Nucleus accumbens (tissue), 56 donors: ENCODE results near the gene INS.

Experiments
- DNase-seq, 56 donors: peaks; one replicate each; lab custom pipeline; 2025; lab: John Stamatoyannopoulos, UW

The INS gene

DNA sequence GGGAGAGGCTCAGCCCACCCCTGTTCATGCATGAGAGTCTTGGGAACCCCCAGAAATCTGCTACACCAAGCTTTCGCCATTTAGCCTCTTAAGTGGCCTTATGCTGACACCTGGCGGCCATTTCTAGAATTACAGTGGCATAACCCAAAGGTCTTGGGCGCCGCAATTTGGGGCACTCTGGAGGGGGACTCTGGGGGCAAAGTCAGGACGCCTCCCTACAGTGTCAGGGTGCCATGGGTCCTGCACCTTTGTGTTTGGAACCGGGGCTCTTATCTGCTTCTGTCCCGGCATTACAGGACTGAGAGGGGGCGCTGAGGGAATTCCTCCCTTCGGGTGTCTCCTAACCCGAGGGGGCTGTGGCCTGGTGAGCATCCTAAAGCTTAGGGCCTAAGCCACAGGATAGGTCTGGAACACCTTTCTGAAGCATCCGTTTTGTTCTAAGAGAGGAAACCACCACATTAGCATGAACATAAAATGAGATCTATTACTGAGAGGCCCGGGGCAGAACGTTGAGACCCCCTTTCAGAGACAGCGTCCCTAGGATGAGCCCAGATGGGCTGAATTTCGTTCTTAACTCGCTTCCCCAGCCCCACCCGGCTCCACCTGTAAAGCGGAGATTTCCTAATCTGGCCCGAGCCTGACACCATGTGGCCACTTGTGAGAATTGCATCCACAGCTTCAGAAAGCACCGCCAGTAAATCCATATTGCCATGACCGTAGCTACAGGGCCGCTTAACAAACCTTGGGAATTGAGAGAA is 9.3 kb downstream of the INS start:
- peak in 48 of 56 donors; percentile 10 to 87 (median 46) for DNase-seq

DNA sequence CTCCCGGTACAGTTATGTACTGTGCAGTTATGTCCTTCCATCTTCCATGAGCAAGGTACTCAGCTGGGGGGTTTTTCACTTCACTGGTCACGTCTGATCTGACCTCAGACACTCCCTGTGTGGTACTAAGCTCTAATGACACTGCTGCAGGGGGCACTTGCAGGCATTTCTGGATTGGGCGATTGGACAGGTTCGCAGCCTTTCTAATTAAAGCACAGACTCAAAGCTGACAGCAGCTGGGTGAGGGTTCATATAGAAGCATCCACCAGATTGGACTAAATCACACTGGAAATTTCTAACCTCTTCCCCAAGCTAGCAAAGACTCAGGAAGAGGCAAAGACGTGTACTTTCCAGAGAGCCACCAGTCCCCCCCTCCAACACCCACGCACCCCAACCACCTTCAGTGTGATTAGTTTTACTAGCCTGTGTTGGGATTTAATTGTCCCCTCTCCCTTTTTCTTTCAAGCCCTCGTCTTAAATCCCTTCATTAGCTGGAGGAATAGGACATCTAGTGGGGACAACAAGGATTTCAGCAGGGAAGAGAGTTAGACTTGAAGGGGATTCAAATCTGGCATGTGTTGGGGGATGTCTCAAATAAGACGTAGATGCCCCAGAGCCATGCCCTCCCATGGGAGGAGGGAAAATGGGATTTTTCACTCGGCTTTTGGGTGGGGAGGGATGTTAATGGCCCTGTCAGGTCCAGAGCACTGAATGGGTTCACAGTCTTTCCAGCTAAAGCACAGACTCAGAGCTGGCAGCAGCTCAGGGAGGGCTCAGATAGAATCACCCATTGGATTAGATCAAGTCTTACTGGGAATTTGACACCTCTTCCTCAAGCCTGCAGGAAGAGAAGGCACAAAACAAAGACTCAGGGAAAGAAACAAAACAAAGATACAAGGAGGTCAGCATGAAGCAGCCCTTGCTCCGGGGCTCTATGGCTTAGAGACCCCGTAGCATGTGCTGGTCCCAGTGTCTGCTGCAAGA is 10.9 kb downstream of the INS start:
- no peak for DNase-seq

DNA sequence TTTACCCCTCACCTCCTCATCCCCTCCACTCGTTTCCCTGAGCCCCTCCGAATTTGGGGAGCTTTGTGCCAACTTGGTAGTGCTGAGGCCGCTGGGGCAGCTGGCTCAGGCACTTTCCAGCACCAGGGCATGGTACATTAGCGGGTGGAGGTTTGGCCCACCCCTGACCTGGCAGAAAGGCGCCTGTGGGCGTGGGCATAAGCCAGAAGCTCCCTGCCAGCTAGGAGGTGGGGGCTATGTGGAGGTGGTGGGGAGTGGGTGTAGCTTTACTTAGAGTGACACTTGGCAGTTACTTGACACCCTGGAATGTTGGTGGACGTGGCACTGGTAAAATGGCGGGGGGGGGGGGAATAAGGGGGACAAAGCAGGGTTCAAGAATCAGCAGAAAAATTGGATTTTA is 11.5 kb downstream of the INS start:
- DNase-seq, result no peak

DNA sequence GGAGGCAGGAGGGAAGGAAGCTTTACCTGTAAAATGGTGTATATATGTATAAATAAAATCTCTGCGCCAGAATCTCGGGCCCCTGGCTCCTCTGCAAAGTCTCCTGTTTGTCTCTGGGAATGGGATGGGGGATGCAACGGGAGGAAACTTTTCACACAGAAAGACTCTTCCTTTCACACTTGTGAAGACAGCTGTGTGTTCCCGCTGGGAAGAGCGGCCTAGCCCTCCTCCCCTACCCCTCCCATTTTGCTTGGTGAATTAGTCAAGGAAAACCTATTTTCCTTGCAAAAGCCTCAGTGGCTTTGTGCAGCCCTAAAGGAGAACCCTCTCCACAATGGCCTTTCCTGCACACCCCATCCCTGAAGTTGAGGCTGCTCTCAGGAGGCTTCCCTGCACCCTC is 12.4 kb downstream of the INS start:
- DNase-seq, result no peak

DNA sequence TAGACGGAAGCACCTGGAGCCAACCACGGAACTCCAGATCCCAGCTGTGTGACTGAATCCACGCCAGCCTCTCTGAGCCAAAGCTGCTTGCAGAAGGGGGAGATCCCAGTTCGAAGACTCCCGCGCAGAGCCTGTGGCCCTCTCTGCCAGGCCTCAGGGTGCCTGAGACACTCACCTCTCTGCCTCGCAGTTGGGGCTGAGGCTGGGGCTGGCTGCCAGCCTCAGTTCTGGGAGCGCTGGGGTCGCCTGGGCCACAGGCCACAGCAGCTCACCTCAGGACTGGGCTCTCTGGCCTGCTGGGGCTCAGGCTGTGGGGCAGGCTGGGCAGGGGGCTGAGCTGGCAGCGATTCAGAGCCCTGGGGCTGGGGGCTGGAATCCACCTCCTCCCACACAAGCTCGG is 13.6 kb downstream of the INS start:
- no peak for DNase-seq

DNA sequence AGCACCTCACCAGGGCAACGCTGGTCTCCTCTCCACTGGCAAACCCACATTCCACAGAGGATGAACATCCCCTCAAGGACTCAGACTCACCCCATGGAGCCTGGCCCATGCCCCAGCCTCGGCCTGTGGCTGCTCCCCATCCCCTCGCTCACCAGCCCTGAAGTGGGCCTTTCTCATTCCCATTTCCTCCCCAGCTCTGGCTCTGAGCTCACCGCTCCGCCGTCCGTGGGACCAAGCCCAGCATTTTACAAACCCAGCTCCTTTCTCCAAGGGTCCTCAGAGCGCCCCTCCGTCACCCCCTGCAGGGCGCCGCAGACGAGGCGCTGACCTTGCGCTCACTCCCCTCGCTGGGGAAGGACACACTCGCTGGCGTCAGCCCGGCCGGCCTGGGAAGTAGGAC is 15.0 kb downstream of the INS start:
- no peak for DNase-seq

DNA sequence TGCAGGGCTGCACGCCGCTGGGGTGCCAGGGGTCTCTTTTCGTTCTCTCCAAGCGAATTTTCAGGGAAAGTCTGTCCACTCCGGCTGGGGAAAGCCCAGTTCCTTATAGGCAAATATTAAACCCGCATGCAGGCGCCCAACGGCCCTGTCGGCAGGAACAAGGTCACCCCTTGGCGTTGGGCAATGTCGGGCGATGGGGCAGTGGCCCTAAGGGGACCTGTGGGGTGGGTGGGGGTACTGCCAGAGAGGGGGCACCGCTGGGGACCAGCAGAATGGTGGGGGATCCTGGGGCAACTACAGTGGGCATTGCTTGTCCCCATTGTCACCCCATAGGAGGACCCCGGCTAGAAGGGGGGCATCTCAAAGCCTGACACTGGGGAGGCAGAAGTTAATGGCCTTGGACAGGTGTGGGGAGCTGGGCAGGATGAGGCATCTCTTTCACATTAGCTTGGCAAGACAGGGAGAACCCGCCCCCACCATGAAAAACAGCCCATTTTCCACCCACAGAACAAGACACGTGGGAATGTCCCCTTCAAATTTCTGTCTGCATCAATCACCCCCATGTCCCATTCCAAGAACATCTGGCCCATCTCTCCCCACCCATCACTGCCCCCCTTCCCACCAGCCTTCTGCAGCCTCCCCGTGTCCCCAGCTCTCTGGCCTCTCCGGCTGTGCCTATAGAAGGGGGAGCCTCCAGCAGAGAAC is 16.3 kb downstream of the INS start:
- DNase-seq, result no peak

DNA sequence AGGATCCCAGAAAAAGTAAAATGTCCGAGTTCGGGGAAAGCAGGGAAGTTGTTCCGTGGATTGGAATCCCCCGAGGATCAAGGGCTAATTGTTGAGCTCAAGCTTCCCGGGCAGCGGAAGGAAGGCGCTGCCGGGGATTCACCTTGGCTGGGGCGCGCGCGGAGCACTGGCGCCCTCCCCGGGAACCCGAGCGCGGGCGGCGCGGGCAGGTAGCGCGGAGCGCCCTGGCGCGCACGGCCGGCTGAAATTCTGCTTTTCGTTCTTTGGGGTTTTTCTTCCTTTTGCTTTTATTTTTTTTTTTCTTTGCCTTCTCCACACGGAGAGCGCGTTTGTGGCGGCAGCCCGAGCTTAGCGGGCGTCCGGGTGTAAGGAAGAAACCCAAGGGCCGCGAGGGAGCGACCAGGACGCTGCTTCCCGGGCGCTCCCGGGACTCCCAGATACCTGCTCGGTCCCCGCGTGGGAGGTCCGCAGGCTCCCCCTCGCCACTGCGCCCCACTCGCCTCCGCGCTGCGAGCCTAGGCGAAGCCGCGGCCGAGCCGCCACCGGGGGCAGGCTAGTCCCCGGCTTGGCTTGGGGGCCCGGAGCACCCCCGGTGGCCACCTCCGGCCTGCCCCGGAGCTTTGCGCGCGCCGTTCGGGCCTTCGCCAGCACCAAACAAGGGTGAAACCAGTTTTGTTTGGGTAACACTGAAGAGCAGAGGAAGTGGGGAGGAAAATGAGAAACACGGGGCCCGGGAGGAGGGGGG is 17.0 kb downstream of the INS start:
- DNase-seq, result no peak

DNA sequence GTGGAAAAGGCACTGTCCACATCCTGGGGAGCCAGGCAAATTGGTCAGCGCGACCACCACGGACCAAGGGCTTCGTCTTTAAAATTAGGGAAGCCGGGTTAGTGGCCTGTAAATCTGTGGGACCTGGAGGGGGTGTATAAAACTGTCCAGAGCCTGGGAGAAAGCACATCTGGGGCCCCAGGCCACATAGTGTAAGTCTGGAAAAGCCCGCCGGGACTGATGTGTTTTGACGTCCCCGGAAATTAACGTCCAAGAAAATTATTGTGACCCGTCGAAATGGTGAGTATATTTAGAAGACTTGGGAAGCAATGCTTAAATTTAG is 17.6 kb downstream of the INS start:
- DNase-seq, result no peak

DNA sequence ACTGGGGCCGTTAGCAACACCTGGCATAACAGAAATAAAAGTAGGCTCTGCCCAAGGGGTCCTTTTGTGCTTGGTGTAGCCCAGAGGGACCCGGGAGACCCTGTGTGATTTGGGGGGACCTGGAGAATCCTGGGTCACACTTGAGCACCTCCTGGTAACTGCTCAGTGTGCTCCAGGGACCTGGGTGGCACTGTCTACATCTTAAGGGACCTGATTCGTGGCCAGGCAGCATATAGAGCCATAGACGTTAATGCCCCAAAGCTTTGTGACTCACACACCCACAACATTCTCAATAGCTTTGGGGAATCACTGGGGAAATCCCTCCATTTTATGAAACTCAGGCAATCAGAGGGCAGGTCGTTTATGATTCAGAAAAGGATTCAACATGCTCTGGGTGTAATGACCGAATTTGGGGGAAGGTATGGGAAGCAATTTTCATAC is 18.2 kb downstream of the INS start:
- no peak for DNase-seq

DNA sequence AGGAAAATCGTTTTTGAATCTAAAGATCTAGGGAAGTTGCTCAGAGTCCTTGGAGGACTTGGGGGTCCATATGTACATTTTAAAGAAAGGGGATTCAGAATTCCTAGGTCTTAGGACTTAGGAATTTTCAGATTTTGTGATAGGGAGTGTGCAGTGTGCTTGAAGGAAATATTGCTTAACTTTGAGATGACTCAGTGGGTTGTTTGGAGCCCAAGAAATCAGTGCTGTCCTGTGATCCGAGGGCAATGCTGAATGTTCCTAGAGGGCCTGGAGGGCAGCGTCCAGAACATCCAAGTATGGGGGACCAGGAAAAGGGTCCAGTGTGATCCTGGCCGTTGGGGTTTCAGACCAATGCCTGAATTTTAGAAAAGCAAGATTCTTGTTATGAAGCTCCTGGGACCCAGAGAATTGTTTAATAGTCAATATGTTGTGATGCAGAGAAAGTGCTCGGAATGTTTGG is 18.7 kb downstream of the INS start:
- DNase-seq, result no peak

DNA sequence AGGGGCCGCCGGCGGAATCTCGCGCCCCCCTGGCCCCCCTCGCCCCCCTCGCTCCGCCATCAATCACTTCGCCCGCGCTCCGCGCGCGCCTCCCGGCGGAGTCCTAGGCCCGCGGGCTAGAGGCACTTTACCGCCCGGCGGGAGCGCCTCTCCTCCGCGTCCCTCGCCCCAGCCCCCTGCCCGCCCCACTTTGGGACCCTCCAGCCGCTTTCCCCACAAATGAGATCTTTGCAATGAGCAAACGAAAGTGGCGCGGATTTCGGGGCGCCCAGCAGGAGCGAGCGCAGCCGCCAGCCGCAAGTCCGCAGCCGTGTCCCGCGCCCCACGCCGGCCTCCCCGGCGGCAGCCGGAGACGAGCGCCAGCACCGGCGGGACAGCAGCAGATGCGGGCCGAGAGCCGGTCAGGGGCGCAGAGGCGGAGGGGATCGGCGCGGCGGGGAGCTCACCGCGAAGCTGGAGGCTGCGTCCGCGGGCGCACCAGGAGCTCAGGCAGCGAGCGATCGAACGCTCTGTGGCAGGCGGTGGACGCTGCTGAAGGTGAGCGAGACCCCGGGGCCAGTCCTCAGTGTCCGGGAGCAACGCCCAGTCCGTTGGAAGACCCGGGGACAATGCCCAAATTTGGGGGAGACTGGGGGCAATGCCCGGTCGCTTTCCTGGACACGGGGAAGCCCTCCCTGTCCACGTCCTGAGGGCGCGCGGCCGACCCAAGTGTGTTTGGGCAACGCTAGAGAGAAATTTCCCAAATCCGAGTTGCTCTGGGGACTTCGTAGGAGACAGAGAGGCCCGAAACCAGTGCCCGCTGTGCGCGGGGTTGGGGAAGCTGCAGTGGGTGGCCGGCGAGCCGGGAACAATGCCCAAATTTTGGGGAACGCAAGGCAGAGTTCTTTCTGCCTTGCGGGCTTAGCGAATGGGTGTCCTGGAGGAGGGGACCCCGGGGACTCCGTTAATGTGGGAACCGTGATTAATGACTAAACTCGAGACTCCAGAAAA is 20.3 kb downstream of the INS start:
- DNase-seq, result no peak

DNA sequence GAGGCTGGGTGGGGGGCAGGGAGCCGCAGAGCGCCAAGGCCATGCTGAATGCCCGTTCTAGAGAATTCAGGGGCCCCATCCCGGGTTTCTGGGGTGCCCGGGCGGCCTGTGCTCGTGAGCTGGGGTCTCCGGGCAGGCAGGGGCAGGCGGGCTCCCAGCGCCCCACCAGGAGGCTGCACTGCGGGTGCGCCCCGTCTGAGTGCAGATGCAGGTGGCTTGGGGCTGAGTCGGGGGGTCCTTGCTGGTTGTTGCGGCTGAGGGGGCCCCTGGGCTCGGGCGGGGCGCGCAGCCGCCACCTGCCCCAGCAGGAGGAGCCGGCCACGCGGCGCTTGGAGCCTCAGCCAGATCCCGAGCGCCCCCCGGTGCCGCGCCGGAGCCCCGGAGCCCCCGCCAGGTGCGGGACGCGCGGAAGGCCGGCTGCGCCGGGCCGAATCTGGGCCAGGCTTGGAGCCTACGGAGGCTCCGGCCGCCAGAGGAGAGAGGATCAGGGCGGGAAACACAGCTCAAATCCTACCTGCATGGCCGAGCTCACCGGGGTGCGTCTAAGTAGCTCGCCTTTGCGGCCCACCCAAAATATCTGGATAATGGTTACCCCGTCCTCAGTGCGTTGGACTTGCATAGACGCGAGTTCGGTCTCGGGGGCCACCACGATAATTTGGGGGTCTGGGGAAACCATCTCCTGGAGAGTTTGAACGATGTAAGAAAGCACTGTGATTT is 21.2 kb downstream of the INS start:
- DNase-seq, result peak in 1 of 56 donors; percentile 16

DNA sequence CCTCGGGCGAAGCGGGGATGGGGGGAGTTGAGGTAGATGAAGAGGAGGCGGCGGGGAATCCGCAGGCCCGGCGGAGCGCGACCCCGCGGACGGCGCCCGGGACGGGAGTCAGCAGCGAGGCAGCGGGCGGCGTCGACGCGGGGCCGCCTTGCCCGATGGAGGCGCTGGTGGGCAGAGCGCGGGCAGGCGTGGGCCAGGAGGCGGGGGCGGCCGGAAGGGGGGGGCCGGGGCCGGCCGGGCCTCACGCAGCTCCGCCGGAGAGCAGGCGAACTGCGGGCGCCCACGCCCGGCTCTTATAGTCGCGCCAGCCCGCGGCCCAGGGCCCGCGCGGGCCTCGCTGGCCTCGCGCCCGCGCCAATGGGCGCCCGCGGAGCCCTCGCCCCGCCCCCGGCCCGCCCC is 21.9 kb downstream of the INS start, which contains the start of gene IGF2:
Gene IGF2 (minus strand): TSS at position 267 of the 399 bp plus-strand sequence. CDS start 3,866 bp downstream, outside the sequence.
- DNase-seq, result no peak

DNA sequence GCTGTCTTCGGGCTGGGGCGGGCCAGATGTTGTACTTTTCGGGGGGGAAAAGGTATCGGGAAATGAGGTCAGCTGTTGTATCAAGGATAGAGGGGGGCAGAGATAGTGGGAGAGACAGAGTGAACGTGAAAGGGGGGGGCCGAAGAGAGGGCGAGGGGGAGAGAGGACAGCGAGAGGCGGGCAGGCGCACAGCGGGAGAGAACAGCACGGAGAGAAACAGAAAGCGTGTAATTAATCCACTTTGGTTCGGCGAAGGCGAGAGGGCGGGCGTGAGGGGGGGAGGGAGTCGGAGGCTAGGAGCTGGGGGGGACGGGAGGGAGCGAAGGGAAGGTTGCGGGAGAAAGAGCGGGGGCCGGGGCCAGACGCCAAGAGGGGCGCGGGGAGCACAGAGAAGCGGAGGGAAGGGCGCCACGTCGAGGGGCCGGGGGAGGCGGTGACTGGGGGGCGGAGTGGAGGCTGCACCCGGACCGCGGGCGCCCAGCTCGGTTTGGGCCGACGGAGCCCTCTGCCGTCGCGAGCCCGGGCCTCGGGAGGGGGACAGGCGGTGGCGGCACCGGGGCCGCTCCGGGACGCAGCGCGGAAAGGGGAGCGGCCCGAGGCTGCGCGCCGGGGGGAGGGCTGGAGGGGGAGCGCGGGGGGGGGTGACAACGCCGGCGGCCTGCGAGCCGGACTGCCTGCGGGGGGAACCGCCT is 22.4 kb downstream of the INS start:
- DNase-seq, result no peak

DNA sequence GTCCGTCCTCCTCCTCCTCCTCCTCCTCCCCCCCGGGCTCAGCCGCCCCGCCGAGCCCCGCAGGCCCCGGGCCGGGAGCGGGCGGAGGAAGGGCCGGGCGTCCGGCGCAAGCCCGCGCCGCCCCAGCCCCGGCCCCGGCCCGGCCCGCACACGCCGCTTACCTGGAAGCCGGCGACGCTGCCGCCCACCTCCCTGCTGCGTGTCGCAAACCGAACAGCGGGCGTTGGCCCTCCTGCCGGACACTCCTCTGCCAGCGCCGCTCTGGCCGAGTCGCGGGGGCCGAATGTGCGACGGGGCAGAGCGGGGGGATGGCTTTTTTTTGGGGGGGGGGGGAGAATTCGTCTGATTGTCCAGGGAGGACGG is 23.0 kb downstream of the INS start:
- no peak for DNase-seq

DNA sequence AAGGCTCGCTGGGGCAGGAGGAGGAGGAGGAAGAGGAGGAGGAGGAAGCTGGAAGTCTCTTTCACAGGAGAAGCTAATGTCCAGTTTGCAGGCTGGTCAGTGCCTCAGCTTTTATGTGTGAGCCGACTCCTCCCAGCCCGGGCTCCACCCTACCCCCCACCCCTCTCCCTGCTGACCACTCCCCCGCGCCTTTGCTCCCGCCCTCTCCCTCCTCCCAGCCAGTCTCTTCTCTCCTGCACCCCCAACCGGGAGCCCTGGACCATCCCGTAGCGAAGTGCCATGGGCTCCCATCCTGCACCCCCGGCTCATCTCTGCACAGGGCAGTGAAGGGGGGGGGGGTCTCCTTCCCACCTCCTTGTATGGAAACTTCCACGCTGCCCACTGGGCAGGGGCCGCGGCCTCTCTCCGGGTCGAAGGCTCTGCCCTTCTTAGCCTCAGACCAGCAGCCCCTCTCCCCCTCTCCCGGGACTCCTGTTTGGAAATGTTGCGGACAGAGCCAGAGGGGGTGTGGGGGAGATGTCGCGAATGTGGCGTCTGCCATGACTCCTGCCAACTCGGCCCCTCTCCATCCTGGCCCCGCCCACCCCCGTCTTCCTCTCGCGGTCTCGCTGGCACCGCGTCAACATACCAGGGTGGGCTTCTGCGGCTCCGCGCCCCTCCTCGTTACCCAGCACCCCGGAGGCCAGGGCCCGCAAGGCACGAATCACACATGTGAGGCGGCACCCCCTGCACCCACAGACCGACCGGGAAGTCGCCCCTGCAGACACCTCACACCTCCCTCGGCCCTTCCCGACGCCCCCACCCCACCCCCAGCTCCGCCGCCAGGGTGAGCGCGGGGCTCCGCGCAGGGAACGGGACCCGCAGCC is 23.6 kb downstream of the INS start:
- peak in 1 of 56 donors; percentile 23 for DNase-seq
